NK-92 treated with Interleukin-12 subunit alpha and Interleukin-12 subunit beta, amount 100 ng/mL, for 24 hours (cell line): ENCODE results near the gene ANK2.
"Not testable (repeated sequence)": the region's sequence is repeated elsewhere in the genome, so short reads cannot be mapped to it uniquely, and the experiment has no call there.

Source experiments
- DNase-seq: peaks from one replicate; lab custom pipeline; 2025; lab: John Stamatoyannopoulos, UW

Gene ANK2

DNA sequence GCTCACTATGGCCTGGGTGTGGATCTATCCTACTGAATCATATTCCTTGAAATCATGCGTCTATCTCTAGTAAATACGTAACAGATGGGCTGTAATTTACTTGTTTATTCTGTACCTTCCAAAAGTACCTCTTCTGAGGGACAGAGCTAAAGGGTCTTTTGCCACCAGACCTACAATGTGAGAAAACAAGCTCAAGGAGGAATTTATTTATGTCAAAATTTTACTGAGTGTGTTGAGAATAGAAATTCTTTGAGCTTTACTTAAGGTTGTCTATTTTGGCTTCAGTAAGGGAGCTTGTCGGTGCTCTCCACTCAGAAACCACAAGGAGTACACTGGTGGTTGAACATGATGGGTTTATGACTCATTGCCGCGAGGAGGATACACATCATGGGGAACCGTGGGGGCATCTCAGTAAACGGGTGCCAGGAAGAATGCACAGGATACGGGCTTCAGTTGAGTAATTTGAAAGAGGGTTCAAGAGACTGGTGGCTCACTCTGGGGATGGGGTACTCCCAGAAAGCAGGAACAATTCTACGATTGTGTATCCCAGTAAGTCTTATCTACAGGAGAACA, 3.0 kb downstream of the ANK2 start:
- DNase-seq, result no peak

DNA sequence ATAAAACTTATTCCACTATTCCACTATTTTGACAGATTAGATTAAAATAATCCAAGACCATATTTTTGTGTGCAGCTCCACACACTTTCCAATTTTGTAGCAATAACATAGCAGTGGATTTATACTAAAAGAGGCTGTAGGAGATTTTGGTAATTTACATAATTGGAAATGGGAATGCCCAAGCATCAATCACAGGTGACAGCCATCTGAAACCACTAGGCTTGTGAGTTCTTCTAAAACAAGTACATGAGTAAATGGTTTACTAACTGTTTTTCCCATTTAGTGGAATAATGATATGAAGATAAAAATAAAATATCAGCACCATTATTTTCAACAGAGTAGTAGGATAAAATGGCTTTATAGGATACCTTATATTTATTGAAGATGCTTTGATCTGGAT, 4.4 kb downstream of the ANK2 start:
- DNase-seq, result no peak

DNA sequence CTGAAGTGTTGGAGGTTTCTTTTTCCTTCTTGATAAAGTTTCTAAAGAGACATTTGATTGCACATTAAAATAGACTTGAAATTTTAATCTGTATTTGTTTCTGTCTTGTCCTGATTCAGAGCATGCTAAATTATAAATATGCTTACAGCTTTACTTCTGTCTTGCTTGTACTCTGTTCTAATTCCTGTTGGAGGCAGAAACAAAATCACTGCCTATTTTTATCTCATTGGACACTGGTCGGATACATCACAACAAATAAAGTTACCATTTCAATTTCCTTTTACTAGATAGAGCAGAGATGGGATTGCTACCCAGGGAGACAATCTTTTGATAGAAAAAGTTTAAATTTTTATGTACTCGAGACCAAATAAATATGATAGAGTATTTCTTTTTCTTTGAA, 6.9 kb downstream of the ANK2 start:
- DNase-seq, result no peak

DNA sequence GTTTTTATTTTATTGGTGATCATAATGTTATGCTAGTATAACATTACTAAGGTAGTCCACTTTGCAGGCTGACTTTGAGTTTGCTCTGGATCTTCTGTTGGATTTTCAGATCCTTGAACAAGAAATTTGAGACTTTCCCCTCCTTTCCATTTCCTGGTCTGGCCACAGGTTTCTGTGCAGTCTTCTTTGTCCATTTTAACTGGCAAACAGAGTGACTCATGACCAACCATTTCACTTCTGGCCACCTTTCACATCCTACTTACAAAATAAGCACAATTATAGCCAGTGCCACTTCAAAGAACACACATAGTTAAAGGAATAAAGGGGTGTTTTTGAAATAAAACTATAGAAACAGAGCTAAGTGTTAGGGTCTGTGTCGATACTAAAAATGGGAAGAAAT, 8.4 kb downstream of the ANK2 start:
- DNase-seq, result no peak

DNA sequence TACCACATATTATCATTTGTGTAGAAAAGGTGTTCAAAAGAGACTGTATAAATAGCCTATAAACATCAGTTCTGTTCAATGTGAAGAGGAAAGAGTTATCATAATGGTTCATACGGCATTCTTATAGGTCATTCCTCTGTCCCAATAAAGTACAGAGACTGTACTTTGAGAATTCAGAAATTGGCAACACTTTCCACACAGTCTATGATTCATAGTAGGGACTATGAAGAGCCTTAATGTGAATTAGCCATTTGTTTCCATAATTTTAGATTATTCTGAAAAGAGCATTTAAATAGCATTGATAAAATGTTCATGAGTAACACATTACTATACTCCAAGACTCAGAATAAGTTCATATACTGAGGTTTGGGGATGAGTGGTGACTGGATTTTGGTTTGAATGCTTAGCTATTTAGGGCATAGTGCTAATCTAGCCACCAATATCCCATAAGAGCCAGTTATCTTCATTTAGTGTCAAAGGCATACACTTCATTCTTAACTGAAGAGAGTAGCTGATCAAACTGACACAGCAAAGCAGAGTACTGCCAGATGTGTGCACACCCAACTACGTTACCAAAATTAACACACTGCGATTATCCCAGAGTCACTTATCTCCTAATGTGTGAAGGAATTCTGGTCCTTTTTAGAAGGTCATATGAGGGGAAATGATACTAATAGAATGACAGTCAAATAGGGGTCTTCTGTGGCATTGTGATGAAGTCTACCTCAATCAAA, 10.2 kb downstream of the ANK2 start:
- DNase-seq, result no peak

DNA sequence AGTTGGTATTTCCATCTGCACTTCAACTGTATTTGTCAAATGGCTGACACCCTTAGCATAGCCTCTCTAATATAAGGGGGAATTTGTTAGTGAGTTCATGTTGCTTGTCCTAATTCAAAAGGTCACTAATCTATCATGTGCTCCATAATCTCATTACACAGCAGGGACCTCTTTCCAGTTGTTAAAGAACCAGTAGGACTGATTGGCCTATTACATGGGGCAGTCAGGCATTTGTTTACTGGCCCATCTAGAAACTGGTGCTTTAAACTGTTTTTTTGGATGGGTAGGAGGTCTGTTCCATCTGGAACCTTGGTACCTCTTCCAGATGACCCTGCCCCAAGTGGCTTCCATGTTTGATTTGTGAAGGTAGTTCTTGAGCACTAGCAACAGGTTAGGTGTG, 11.4 kb downstream of the ANK2 start:
- DNase-seq, result no peak

DNA sequence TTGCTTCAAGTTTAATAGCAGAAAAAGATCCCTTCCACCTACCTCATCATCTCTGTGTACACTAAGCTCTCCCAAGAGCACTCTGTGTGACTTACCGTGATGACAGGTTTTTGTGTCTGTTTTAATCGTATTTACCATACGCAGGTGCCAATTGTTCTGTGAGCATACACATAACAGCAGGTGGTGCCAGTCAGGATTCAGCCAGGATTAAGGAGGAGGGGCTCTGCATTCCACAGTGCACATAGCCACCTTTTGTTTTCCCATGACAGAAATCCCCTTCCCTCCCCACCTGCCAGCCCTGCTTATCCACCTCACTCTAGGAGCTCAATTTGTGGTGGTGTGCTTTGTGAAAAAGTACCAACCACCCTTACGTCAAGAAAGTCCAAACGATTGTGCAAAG, 14.8 kb downstream of the ANK2 start:
- no peak for DNase-seq

DNA sequence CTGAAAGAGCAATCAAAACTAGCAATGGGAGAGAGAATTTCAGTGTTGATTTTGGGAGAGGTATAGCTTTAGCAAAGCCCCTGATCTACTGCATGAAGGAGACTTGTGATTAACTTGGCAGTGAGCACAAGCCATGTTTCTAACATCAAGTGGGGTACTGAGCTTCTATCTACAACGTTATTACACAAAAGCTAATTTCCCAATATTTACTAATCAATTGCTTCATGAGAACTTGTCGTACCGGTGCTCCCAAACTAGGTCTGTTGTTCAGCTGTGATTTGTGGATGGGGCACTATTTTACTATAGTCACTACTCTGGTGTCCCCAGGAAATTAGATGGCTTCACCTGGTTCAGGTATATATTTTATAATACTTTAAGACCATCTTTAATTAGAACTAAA, 16.2 kb downstream of the ANK2 start:
- no peak for DNase-seq

DNA sequence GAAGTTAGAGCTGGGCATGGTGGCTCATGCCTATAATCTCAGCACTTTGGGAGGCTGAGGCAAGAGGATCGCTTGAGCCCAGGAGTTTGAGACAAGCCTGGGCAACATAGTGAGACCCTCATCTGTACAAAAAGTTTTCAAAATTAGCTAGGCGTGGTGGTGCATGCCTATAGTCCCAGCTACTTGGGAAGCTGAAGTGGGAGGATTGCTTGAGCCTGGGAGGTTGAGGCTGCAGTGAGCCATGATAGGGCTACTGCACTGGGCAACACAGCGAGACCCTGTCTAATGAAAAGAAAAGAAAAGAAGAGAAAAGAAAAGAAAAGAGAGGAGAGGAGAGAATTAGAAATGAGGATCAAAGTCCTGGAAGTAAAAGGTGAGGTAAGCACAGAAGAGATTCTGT, 19.3 kb downstream of the ANK2 start:
- DNase-seq, result not testable (repeated sequence)

DNA sequence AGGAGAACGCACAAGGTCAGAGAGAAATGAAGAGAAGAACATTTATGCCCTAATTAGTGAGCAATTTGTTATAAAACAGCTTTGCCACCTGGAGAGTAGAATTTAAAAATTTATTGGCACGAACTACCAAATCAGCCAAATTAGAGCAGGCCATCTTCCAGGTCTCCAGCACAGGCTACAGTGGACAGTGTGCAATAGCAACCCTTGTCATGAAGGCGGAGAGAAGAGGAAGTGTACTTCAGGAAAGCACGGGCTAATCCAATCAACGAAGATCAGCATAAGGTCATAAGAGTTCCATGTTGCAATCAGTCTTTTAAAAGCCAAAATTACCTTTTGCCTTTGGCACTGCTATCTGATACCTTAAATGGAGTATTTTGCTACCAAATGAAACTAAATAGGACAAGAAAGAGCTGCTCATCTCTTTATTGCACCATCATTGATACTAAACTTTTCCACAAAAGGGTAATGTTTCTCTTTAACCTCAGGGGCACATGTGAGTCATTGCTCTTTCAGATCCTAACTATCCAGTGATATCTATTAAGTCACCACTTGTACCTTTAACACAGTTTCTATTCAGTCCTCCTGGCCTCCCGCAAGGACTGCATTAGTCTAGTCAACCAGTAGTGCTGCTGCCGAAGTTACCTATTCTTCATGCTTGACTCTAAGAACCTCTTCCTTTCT, 19.9 kb downstream of the ANK2 start:
- no peak for DNase-seq

DNA sequence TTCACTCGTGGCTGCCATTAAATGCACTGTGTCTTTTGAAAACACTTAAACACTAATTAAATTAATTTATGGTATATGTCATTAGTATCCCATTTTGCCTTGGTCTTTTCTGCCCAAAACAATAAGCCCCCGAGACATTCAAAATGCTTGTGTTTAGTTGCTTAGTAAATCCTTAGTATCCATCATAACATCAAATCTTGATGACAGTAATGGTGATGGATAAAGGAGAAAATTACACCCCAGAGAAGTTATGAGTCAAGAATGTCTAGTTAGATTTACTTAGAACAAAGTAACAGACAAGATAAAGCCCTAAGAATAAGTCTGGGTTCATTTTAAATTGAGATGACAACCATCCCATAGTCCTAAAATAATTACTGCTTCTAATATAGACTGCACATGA, 21.3 kb downstream of the ANK2 start:
- no peak for DNase-seq

DNA sequence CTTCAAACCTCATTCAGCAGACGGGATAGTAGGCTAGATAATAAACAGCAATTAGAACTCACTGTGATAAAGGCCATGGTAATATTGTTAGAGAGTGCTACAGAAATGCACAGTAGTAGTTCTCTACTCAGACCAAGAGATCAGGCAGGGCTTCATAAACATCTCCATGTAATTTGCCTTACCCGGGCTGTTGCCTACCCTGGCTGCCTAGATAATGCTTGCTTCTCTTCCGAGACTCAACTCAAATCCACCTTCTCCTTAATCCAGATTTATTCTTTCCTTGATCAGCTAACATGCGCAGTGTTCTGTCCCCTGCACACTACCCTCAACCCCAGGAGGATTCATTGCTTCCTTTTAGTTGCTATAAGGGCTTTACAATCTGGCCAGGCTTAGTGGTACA, 21.8 kb downstream of the ANK2 start:
- DNase-seq, result no peak

DNA sequence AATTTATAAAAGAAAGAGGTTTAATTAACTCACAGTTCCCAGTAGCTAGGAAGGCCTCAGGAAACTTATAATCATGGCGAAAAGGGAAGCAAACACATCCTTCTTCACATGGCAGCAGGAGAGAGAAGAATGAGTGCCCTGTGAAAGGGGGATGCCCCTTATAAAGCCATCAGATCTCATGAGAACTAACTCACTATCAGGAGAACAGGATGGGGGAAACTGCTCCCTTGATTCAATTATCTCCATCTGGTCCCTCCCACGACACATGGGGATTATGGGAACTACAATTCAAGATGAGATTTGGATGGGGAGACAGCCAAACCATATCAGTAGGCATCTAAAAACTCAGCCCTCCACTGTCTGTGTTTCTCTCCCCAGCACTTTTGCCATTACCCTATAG, 22.4 kb downstream of the ANK2 start:
- no peak for DNase-seq

DNA sequence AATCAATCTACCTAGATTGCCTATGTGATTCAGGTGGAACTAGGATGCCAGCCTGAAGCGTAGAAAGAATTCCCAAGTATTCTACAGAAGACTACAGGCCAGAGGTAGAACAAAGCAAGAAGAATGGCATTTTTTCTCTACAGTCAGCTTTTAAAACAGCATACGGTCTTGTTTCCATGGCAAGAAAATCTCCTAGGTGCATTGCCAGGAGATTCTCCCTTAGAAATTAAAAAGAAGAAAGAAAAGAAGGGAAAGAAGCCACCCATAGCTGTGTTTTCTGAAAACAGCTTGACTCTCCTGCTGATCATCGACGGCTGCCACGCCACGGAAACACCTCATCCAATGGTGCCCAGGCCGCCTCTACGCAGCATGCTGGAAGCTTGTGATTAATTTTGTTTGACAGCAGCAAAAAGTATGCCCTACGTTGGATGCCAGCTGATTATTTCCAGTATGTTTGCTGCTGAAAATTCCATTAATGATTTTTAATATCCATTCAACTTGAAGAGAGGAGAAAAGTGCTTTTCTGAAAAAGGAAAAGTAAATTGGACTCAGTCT, 24.1 kb downstream of the ANK2 start:
- no peak for DNase-seq

DNA sequence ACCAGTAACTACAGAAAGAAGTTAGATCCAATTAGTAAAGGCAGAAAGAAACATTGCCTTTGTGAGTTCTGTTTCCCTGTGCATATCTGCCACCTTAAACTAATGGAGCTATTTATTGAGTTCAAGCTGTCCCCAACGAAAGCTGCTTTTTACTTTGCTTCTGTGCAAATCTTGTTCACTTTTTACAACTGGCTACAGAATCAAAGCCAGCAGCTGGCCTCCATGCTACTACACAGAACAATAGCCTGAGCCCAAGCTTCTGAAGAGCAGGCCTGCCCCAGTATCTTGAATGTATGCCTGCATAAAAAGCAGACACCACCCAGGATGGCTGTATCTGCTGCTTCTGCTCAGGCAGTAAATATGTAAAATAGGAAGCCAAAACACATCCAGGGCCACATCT, 28.1 kb downstream of the ANK2 start:
- no peak for DNase-seq

DNA sequence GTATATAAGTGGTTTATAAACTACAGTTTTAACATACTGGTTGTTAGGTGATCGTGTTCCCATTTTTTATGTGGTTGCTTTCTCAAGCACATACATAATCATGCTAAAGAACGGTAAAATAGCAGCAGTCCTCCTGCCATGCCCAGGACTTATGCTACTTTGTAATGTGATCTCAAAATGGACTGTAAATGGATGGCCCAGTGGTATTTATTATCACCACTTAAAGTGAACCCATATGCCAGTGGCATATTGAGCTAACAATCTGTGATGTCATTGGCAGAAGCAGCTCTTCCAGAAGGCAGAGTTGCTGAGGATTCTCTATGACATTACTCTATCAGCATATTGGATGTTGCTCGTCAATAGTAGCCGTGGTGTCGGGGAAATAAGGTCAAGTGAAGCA, 28.6 kb downstream of the ANK2 start:
- DNase-seq, result no peak

DNA sequence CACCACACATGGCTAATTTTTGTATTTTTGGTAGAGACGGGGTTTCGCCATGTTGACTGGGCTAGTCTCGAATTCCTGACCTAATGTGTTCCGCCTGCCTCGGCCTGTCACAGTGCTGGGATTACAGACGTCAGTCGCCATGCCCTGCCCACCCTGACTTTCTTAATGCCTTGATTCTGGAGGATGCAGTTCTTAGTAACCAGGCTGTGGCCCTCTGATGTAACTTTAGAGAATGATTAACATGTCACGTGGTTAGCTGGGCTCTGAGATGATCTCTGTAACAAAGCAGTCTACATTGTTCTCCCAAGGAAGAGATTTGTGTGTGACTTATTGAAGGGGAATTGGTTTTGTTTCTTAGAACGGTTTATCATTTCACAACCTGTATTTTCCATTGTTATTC, 30.6 kb downstream of the ANK2 start:
- no peak for DNase-seq

DNA sequence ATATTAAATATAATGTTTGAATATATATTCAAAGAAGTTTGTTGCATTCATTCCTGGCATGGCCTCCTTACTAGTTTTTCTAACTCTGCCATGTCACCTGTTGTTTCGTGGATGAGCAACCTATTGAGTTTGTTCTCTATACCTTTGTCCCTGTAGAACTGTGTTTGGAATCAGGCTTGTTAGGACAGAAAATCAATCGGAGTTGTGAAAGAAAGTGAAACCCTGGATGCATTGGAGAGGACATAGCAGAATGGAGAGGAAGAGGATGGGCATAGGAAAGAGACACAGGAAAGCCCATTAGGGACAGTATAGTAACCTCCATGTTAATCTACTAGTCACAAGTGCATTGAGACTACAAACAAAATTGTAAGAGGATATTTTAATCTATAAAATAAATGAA, 31.2 kb downstream of the ANK2 start:
- DNase-seq, result no peak

DNA sequence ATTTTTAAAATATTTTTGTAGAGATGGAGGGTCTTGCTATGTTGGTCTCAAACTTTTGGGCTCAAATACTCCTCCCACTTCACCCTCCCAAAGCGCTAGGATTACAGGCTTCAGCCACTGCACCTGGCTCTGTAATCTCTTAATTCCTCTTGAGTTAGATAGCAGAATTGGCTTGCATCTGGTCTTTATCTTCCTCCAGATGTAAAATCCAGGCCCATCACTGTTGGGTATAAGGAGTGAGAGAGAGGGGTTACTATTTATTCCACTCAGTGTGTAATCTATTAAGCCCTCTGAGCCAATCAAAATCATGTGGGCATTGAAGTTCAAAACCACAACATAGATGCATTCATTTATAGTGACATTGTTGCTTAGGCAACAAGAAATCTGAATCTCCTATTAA, 33.9 kb downstream of the ANK2 start:
- DNase-seq, result no peak

DNA sequence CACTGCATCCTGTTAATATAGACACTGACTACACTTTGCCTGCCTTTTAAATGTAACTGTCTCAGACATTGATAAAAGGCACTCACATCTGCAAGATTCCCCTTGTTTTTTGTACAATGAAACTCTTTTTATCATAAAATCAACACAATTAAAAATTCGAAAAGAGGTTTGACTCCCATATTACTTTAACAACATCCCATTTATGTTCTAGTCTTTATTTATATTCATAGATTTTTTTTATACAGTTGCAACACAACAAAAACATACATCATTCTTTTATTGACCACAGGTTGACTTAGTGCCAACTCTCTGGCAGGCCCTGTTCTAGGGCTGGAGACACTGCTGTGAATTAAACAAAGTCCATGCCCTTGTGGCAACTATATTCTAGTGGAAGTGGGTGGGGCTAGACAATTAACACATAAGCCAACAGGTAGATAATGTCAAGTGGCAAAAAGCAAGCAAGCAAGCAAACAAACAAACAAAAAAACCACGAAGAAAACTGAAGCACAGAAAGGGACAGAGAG, 36.8 kb downstream of the ANK2 start:
- DNase-seq, result no peak

DNA sequence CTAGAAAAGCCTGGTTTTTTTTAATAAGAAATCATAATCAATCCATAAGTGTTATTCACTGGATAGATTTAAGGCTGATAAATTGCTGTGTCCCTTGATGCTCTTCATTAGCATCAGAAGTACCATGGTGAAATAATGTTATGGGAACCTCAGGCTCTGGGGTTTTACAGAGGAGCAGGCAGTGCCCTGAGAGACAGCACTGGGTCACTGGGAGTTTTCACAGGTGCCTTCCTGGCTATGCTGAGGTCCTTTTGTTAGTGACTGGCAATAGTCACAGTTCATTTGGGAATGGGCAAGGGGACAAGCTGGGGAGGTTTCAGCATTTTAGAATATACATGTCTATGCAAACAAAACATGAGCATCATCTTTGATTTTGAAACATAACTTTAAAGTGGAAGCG, 38.6 kb downstream of the ANK2 start:
- DNase-seq, result no peak

DNA sequence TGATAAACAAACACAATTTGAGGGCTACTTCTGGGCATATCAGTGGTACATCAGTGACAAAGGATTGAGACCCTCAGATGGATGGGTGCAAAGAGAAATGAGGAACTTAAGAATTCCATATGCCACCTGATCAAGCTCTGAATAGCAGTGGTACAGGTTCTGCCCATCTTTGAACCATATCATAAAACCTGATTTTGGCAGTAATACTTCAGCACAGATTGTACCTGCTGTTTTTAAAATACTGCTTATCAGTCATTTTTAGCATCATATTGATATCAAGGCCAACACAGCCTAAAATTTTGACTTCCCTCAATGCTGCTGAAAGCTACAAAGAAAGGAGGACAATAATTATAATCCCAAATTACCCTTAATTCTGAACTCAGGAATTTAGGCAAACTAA, 41.5 kb downstream of the ANK2 start:
- no peak for DNase-seq

DNA sequence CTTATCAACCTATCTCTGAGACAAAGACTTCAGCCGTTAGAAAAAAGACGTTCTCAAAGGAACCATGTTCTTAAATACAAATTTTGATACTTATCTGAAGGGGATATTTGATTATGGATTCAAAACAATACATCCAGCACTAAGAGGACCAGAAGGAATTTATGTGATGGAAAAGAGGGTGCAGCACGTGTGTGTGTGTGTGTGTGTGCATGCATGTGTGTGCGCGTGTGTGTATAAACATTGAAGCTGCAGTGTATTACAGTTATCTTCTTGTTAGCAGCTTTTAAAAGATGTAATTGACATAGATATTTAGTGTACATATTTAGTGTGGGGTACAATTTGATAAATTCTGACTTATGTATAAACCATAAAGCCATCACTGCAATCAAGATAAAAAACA, 44.9 kb downstream of the ANK2 start:
- DNase-seq, result no peak
